SW 1271 (cell line): ENCODE data around the gene NEIL3.
A peak's percentile ranks its signal among the peaks of the same experiment; 100 is the strongest.

Source experiments
- DNase-seq, 2 experiments: peaks; one replicate each; lab custom pipeline; 2025; lab: John Stamatoyannopoulos, UW

NEIL3 gene

DNA sequence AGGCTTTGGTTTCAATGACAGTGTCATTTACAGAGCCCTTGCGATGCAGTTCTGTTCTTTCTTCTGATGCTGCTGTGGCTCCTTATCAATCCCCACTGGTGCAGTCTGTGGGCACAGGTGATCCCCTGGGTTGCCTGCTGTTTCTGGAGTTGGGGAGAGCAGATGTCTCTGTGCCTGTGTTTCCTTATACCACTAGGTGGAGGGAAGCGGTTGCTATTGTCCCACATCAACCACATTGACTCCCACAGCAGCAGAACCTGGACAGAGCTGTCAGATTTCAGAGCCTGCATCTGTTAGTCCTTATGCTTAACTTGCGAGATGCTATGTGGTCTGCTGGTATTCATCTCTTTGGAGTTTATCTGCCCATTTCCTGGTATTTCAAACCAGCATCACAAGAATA lies 57.7 kb downstream of the NEIL3 start:
- peak in 1 of 2 experiments; percentile 1 for DNase-seq

DNA sequence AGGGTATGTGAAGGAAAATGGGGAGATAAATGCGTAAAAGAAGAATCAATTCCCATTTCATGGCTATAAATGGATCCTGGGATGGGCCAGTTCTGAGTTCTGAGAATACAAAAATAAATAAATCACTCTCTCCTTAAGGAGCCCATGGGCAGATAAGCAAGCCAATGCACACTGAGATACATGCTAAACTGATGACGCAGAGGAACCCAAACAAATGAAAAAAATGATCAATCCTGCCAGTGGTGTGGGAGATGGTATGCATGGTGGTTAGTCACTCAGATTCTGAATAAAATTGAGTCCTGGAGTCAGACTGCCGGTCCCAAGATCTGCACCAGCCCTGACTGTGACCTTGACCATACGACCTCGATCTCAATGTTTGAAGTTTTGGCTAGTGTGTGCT lies 59.7 kb downstream of the NEIL3 start:
- no peak for DNase-seq

DNA sequence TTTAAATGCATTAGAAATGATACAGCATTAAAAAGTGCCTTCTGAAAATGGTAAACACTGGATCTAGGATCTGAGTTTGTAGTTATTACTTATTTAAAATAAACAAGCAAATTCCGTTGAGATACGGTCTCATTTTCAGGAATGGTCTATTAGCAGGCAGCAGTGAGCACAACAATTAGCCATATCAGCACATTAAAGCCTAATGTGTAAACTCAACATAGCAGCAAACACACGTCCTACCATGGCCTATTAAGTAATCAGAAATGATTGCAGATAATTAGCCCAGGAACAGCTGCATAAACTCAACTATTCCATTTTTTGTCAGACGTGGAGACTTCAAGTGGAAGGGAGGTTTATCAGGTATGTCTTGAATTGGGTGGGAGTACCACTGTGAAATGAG lies 61.8 kb downstream of the NEIL3 start:
- DNase-seq: no peak

DNA sequence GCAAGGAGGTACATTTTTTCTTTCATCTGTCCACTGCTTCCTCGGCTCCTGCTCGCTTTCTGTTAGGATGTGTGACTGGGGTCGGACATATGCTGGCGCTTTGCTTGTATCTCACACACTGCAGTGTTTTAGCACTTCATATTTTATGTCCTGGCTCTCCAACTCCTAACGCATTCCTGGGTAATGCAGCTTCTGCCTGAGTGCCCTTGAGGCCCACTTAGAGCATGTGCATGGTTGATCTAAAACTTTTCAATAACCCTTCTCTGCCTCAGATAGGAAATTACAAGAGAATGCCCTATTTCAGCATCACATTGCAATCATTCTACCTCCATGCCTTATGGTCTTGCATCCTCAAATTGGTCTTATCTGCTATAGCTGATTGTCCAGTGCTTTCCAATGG lies 65.3 kb downstream of the NEIL3 start:
- no peak for DNase-seq

DNA sequence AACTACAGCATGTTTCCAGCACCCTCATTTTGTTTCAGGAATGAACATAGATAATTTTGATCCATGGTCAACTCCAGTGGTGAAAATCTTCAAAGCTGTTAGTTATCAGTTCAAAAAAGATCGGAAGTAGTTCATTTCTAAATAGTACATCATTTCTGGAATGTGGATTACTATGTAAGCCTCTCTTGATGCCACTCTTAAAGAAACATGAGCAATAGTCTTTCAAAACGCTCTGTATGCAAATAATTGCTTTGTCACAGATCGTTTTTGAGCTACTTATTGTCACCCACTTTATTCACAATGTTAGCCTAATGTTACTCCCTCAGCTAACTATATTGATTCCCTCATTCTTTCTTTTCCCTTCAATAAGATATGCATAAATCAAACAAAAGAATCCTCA lies 65.7 kb downstream of the NEIL3 start:
- DNase-seq: no peak

DNA sequence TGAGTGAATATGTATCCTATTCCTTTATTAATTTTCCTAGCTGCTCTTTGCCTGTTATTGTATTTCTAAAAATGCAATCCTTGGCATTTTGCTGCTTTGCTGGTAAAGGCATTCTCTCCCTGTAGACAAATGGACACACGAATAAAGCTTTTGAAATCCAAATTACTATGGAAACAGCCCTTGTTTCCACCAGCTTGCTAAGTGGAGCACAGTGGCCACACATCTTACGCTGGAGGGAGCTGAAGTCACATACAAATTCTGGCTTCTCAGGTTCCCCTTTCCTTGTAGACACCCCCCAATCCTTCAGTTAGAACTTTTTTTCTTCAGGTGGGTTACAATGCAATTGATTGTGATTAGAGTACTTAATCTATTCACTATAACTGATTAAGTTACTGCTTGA lies 66.3 kb downstream of the NEIL3 start:
- DNase-seq: no peak

DNA sequence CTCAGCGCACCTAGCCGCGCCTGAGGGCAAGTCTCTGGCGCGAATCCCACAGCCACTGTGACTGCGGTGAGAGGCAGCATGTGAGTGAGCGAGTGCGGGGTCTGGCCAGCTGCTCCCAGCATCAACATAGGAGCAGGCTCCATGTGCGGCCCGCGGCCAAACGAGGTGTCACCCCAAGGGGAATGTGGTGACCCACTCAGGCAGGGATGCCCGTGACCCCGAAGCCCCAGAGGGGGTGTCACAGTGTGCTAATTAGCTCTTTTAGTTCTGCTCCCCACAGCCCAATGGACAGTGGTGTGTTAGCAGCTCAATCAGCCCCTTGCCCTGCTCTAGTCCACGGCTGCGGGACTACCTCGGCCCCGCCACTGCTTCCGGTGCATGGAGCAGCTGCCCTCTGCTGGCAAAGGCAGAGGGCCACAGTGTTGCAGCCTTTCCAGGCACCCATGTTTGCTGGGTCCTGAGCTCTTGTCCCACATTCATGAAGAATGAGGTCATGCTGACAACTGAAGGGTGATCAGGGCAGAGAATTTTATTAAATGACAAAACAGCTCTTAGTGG lies 71.1 kb downstream of the NEIL3 start:
- no peak for DNase-seq

DNA sequence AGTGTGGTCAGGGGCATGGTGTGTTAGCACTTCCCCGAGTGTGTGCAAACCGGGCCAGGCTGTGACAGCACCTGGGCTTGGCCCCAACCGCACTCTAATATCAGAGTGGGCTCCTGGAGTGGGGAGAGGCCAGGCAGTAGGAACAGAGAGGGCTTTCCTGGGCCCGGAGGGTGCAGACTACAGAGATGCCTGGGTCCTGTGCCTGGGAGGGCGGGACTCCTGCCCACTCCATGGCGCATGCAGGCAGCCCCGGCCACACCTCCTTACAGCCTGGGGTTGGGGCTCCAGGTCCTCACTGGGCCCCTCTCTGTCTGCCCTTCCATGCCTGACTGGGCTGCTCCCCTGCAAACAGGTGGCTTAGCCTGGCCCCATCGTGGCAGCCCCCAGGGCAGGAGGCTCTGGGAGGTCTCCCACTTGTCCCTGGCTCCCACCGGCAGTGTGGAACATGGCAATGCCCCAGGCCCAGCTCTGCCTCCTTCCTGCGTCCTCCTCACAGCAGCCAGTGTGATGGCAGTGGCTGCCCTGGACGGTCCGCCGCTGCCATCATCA lies 72.2 kb downstream of the NEIL3 start:
- no peak for DNase-seq

DNA sequence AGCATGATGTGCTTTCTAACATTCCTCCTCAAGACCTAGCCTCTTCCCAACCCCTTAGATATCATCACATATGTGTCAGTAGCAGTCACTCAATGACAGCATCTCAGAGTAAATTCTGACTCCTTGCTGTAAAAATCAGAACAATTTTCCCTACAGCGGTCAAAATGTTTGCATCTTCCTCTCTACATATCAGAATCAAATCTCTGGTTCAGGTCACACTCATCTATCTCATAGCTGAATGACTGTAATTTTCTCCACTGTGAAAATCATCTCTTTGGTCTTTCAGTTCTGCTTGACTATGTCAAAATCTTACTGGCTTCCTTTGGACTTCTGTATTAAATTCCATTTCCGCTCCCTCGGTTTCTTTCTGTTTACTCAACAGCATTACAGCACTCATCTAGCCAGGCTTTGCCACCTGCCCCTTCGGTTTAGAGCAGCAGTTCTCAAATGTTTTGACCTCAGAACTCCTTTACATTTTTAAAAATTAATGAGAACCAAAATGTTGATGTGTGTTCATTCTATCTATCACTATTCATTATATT lies 75.3 kb downstream of the NEIL3 start:
- DNase-seq: no peak

DNA sequence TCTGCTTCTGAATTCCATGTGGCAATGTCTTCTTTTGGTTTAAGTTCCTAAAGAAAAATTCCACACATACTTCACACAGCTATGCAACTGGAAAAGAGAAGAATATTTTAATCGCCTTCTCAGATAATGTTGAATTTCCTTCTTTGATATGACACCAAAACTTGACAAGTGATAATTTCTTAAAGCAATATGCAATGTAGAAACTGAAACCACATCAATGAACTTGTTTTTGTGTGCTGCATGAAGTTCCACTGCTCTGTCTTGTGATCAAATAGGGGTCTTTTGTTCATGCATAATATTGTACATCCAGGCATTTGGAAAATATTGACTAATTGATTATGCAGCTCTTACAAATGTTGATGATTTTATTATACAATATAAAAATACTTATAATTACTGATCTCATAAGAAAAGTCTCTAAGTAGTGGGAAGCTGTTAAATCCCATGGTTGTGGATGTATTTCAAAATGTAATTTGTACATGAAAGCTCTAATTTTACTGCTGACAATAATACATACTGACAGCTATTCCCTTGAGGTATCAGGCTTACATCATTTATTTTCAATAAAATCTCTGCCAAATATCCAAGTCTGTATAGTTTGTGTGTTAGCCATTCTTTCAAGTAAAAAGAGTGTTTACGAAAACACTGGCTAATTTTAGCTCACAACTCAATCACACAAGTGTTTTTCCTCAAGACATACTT lies 76.1 kb downstream of the NEIL3 start:
- DNase-seq: no peak

DNA sequence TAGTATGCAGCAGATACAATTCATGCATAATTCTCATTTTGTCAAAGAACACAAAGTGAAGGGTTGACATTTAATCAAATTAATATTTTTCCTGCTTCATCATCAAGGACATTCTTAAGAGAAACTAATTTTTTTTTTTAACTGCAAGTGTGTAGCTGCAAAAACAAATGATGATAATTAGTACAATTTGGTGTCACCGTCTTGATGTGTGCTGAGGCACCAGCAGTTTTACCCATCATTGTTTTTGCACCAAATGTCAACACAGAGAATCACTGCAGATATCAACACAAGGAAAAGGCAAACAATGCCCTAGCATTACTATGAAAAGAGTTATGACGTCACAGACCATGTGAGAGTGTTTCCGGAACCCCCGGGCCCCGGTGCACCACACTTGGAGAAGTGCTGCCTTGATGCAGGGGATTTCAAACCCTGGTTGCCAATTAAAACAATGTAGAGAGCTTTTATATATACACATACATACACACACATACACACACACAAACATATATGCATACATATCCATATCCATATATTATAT lies 76.7 kb downstream of the NEIL3 start:
- no peak for DNase-seq

DNA sequence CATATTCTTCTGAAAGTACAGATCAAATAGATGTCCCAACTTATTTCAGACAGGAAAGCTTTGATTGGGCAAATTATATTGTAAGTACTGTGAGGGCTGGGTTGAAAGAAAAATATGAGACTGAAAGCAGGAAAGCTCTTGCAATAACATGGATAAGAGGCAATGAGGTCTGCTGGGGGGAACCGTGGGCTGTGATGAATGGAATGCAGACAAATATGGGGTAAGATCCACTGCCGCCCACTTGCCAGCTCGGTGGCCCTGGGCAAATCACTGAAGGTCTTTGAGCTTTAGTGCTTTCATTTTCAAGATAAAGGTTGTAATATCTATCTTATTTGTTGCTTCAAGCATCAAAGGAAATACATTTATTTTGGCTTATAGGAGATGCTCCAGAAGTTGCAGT lies 81.6 kb downstream of the NEIL3 start:
- no peak for DNase-seq

DNA sequence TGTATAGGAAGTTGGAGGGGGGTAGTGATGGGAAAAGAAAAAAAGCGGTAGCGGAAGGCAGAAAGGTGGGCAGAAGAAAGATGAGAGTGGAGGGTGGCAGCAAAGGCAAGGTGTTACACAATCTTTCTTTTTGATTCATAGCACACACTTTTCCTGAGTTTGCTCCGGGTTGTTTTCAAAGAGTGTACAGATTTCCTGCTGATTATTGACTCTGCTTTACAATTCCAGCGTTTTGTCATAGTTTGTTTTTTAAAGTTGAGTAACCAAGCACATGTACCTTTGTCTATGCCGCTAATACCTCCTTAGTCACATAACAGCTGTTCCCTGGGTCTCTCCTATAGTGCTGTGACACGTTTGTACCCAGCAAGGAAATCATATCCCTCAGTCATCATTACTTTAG lies 82.3 kb downstream of the NEIL3 start:
- no peak for DNase-seq

DNA sequence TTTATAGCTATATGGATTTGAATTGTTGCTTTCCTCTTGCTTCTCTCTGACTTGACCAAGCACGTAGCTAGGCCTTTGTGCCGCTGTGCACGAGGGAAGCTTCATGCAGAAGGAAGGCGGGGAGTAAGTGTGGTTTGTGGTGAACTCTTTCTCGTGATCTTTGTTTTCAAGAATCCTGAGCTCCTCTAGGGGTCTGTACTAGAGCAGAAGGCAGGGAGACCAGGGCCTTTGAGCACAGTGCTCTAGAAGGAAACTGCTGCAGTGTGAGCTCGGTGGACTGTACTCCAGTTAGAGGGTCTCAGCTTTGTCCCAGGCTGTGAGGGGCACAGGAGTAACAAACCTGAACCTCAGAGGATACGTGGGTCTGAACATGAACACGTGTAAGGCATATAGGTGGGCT lies 83.6 kb downstream of the NEIL3 start:
- DNase-seq: no peak

DNA sequence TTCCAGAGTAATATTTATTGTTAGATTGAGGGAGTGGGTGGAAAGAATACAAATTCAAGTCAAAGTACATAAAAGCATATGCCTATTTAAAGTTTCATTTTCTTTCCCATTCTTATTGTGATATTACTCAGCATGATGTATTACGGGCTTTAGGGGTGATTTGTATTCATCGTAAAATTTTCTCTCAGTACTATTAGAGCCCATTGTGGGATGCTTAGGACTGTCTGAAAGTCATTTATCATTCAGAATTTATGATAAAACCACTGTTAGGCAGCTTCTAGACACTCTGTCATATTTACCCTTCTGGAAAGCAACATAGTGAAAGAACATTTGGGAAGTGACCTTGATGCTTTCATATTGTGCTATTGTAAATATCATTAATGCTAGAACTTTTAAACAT lies 86.7 kb downstream of the NEIL3 start:
- DNase-seq: no peak

DNA sequence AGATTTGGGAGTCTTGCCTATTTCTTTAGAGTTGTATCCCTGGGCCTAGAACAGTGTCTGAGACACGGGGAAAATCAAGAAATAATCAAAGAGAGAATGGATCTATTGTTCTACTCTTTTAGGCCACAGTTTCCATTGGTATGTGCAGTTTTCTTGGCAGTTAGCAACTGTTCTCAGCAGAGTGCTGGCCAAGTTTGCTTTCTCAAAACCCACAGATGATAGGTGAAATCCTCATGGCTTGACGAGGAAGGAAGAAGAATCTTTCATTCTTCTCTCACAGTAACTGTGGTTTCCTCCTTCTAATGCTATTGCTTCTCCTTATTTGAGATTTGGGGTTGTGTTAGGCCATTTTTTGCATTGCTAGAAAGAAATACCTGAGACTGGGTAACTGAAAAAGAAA lies 90.4 kb downstream of the NEIL3 start:
- DNase-seq: no peak

DNA sequence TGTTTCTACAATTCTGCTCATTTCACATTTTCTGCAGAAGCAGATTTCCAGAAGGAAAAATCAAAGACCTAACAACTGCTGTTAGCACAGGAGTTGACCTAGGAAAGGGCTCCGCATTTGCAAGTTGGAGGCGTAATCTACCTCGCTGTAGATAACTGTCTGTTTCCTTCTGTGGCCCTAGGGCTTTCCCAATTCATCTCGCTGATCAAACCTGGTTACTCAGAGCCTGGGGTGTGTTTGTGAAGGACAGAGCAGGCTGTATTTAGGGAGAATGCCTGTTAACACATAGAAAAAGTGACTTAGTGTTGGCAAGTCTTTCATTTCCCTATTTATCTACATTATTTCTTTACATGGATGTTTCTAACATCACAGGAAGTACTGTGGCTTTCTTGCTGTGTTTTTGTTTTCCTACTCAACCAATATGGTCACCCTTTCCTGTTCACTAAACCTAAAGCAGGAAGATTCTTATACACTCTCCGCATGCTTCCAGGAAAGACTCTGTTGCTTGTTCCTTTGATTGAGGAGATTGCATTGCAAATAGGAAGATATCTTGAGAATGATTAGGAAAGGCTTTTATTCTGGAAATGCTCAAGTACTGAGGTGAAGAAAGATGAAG lies 92.1 kb downstream of the NEIL3 start:
- DNase-seq: no peak

DNA sequence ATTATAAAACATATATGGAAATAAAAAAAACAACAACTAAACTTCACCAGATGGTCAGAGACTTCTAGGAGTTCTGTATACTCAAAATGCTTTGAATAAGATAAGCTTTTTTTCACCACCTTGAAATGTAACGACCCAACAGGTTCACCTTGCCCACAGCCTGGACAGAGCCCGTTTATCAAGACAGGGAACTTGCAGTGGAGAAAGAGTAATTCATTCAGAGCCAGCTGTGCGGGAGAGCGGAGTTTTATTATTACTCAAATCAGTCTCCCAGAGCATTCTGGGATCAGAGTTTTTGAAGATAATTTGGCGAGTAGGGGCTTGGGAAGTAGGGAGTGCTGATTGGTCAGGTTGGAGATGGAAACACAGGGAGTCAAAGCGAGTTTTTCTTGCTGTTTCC lies 94.1 kb downstream of the NEIL3 start:
- DNase-seq: no peak

DNA sequence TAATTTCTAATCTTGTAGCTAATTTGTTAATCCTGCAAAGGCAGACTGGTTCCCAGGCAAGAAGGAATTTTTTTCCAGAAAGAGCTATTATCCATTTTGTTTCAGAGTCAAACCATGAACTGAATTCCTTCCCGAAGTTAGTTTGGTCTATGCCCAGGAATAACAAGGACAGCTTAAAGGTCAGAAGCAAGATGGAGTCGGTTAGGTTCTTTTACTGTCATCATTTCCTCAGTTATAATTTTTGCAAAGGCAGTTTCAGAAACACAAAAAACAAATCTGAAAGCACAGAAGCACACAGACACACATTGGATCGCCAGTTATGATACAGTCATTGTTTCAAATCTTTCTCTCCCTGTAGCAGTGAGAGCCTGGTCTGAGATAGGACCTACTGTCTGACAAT lies 94.7 kb downstream of the NEIL3 start:
- DNase-seq: no peak

DNA sequence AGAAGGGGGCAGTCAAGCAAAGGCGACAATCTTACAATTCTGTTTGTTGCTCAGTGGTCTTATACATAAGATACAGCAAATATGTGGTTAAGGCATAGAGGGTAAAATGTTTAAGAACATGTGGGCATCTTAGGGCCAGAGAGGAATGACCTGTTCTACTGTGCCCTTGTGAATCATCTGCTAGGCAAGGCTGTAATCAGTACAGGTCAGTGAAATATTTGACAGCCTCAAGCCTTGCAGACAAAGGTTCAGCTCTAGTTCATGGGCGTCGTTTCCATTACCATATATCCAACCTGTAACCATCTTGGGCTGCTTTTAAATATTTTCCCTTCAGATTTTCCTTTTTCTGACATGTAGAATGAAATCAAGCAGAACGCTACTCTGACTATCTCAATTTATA lies 95.3 kb downstream of the NEIL3 start:
- DNase-seq: no peak

DNA sequence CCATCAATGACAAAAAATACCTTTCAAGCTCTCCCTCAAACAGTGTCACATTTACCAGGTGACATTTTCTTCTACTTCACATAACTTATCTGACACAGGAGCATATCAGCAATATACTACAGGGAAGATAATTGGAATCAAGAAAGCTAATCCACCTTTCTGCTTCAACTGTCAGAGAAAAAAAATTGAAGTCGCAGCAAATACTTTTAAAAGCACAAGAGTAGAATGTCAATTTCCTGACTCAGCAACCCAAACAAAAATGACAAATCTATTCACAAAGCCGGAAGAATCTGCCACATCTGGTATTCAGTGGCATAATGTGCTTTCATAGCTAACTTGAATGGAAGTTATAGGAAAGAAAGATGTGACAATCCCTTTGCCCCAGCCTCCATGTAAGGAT lies 95.8 kb downstream of the NEIL3 start:
- no peak for DNase-seq

DNA sequence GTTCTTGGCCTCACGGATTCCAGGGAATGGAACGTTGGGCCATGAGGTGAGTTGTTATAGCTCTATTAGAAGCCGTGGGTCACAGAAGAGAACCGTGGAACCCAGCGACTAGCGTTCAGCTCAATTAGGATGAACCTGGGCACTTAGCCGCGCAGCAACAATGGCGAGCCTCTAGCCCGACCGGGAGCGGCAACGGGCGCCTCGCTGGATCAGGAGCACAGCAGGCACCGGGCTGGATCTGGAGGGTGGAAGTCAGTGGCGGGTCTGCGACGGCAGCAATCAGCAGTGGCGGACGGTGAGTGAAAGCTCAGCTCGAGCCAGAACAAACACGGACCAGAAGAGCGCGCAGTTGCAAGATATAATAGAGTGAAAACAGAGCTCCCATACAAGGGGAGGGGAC lies 98.3 kb downstream of the NEIL3 start:
- DNase-seq: no peak

DNA sequence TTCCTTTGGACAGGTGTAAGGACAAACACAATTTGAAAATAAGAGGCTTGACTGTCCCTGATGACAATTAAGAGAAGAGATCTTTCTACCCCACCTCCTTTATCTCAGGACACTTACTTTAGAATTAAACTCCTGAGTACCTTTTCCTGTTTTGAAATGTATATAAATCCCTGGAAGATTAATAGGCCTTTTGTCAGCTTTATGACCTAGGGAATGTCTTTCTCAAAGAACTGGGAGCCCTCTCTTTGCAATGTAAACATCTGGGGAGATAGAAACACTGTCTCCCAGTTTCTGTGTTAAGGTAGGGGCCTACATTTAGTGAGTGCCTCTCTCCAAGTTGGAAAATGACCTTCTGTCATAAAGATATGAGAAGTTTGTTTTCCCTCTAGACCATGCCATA lies 100.9 kb downstream of the NEIL3 start:
- no peak for DNase-seq
